GM23338 (cell line): ENCODE results near the gene MOB3C. TPM values are rescaled to one million over a fixed set of nuclear protein-coding genes. Genes with fewer than 3 reads are reported as not detected.

Experiments
- ATAC-seq: fragments of 200-7000 bp; cut with Tn5 transposase; 3 replicates; pipeline ENCODE4 v1.9.1; 2020
- DNase-seq: peaks from one replicate; pipeline ENCODE4 v3.0.0-alpha.2; 2015; ENCODE audit warnings: low spot score
- H2AFZ ChIP-seq: fragments of 200-600 bp; sonication (generic); 2 replicates; pipeline ENCODE4 v1.8.0; 2016; ENCODE audit warnings: antibody characterized with exemption, mild to moderate bottlenecking, moderate library complexity
- H3F3A ChIP-seq: fragments of 200-600 bp; sonication (generic); replicated peaks from 2 replicates; pipeline ENCODE4 v1.8.0; 2017; ENCODE audit warnings: antibody characterized with exemption, mixed run types, low read depth
- H3K27ac ChIP-seq: fragments of 200-600 bp; sonication (generic); 2 replicates; pipeline ENCODE4 v1.6.1; 2016; ENCODE audit warnings: low read depth
- H3K27me3 ChIP-seq: fragments of 200-600 bp; sonication (generic); 2 replicates; pipeline ENCODE4 v1.8.0; 2016; ENCODE audit warnings: mild to moderate bottlenecking, mixed run types, moderate library complexity; ENCODE audit not compliant: insufficient read depth
- H3K36me3 ChIP-seq: fragments of 200-600 bp; sonication (generic); 2 replicates; pipeline ENCODE4 v1.8.0; 2016; ENCODE audit warnings: mild to moderate bottlenecking; ENCODE audit not compliant: insufficient read depth
- H3K4me1 ChIP-seq: fragments of 200-600 bp; sonication (generic); 2 replicates; pipeline ENCODE4 v1.8.0; 2016; ENCODE audit warnings: mild to moderate bottlenecking, moderate library complexity; ENCODE audit not compliant: insufficient read depth
- H3K4me2 ChIP-seq: fragments of 200-600 bp; sonication (generic); 2 replicates; pipeline ENCODE4 v1.7.1; 2017; ENCODE audit warnings: mixed run types
- H3K4me3 ChIP-seq: fragments of 200-600 bp; sonication (generic); 2 replicates; pipeline ENCODE4 v1.6.1; 2016; ENCODE audit warnings: mixed run types
- H3K79me2 ChIP-seq: fragments of 200-600 bp; sonication (generic); replicated peaks from 2 replicates; pipeline ENCODE4 v1.8.0; 2017; ENCODE audit warnings: mild to moderate bottlenecking; ENCODE audit not compliant: insufficient read depth
- H3K9me2 ChIP-seq: fragments of 200-600 bp; sonication (generic); 2 replicates; pipeline ENCODE4 v1.8.0; 2017; ENCODE audit not compliant: insufficient read depth
- H4K20me1 ChIP-seq: fragments of 200-600 bp; sonication (generic); replicated peaks from 2 replicates; pipeline ENCODE4 v1.8.0; 2017; ENCODE audit warnings: mild to moderate bottlenecking; ENCODE audit not compliant: insufficient read depth
- H3K27ac Mint-ChIP-seq: 2 replicates; pipeline ENCODE4 v1.8.0; 2020; ENCODE audit warnings: inconsistent platforms, mild to moderate bottlenecking, moderate library complexity, mixed read lengths
- H3K27me3 Mint-ChIP-seq: 3 replicates; pipeline ENCODE4 v1.8.0; 2022; ENCODE audit warnings: low read depth, mild to moderate bottlenecking, moderate library complexity, mixed read lengths, inconsistent platforms; ENCODE audit not compliant: insufficient read depth, poor library complexity
- H3K36me3 Mint-ChIP-seq: 3 replicates; pipeline ENCODE4 v1.8.0; 2021; ENCODE audit warnings: low read depth, mild to moderate bottlenecking, inconsistent platforms, moderate library complexity, mixed read lengths
- H3K4me1 Mint-ChIP-seq: 3 replicates; pipeline ENCODE4 v1.8.0; 2020; ENCODE audit warnings: mild to moderate bottlenecking, inconsistent platforms, mixed read lengths
- H3K4me3 Mint-ChIP-seq: 3 replicates; pipeline ENCODE4 v1.8.0; 2021; ENCODE audit warnings: moderate library complexity, mild to moderate bottlenecking, inconsistent platforms, mixed read lengths
- H3K9me3 Mint-ChIP-seq: 3 replicates; pipeline ENCODE4 v1.8.0; 2020; ENCODE audit warnings: moderate library complexity, mild to moderate bottlenecking, inconsistent platforms, mixed read lengths
- CREB1 ChIP-seq: fragments of 250-450 bp; sonication (Bioruptor Pico); IDR thresholded peaks from 2 replicates; pipeline ENCODE4 v1.5.0; 2020; ENCODE audit warnings: low read depth, mild to moderate bottlenecking, moderate library complexity
- CTCF ChIP-seq, 2 experiments: fragments of 200-600 bp in 1 of 2; sonication (generic) in 1 of 2; conservative IDR thresholded peaks; 2 replicates each; pipeline versions ENCODE4 v1.5.1 to v1.6.1; 2016 to 2017; ENCODE audit warnings: antibody characterized with exemption in 2 of 2, low read depth in 2 of 2, mild to moderate bottlenecking in 2 of 2, moderate library complexity in 1 of 2
- ETS1 ChIP-seq: IDR thresholded peaks from 2 replicates; pipeline ENCODE4 v1.6.1; 2016; ENCODE audit warnings: antibody characterized with exemption
- EZH2 ChIP-seq: fragments of 200-600 bp; sonication (generic); IDR thresholded peaks from one replicate; pipeline ENCODE4 v1.8.0; 2017; ENCODE audit warnings: antibody characterized with exemption, mild to moderate bottlenecking, low read depth; ENCODE audit not compliant: unreplicated experiment
- EZH2phosphoT487 ChIP-seq: fragments of 200-600 bp; sonication (generic); IDR thresholded peaks from one replicate; pipeline ENCODE4 v1.8.1; 2018; ENCODE audit warnings: antibody characterized with exemption; ENCODE audit not compliant: unreplicated experiment
- JUNB ChIP-seq: IDR thresholded peaks from one replicate; pipeline ENCODE4 v1.6.1; 2016; ENCODE audit warnings: antibody characterized with exemption; ENCODE audit not compliant: unreplicated experiment
- NANOG ChIP-seq: IDR thresholded peaks from 2 replicates; pipeline ENCODE4 v1.6.1; 2016; ENCODE audit warnings: antibody characterized with exemption, borderline replicate concordance
- POLR2AphosphoS5 ChIP-seq: IDR thresholded peaks from 2 replicates; pipeline ENCODE4 v1.6.1; 2016; ENCODE audit warnings: antibody characterized with exemption, low read depth
- REST ChIP-seq: IDR thresholded peaks from one replicate; pipeline ENCODE4 v1.6.1; 2018; ENCODE audit warnings: antibody characterized with exemption; ENCODE audit not compliant: unreplicated experiment
- STAT1 ChIP-seq: IDR thresholded peaks from one replicate; pipeline ENCODE4 v1.6.1; 2016; ENCODE audit warnings: antibody characterized with exemption; ENCODE audit not compliant: unreplicated experiment
- ZNF331 ChIP-seq: fragments of 250-450 bp; sonication (Bioruptor Pico); IDR thresholded peaks from 2 replicates; pipeline ENCODE4 v1.5.0; 2020; ENCODE audit warnings: low read depth, mild to moderate bottlenecking, moderate library complexity
- polyA plus RNA-seq: library from polyadenylated mRNA; unstranded; fragments of >200 nt; fragmentation: Nextera tagmentation; extraction: Ambion mirVana; gene quantifications from 2 replicates; pipeline ENCODE4 v1.2.1, GENCODE V29; 2016
- total RNA-seq: library from RNA; depleted of rRNA; stranded (reverse); fragments of >200 nt; shearing (Covaris generic); gene quantifications from 2 replicates; pipeline ENCODE4 v1.2.3, GENCODE V29; 2014

The MOB3C gene
- total and polyA plus RNA-seq, 2 experiments from 2014 or later = 1.1 to 6.2 TPM

DNA sequence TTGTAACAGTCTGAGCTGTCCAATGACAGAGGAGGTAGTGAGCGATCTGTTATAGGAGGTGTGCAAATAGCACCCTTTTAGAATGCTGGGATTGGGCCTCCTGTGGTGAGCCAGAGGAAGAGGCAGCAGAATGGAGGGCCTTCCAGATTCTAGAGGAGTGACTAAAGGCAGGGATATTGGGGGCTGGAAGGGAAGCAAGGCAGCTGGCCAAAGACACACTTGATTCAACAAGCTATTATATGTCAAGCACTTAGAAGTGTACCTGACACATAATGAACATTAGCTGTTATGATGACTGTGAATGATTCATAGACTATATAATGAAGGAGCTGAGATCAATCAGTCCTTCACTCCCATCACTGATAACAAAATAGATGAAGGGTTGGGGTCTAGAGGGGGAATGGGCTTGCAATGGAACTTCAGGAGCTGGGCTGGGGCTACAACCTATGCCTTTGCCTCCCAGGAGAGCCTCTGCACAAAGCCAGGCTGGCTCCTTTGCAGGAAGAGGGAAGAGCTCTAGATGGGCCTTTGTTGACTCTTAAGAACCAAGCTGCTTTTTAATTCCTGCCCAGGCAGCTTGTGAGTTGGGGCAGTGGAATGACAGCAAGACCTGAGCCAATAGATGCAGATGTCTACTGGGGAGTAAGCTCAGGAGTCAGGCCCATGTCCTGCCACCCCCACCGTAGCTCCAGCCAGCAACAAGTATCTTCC, 10.2 kb downstream of the MOB3C start (continued):
- TF ChIP-seq ETS1 (no peak), STAT1 (no peak), REST (no peak), EZH2phosphoT487 (no peak), JUNB (no peak)

DNA sequence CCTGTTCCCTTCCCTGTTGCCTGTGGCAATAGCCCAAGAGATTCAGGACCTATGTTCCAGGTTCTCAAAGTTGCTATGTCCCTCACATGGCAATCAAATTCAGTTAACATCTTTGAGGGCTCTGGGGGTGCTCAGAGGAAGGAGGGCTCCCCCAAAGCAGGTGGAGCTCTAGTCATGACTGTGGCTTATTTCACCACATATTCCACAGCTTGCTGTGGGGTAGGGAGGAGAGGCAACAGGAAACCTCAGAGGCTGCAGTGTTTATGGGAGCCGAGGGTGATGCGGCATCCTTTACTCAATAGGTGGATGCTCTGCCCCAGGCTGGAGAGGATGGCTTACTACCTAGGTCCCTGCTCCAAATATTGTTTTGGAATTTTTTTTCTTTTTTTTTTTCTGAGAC, 11.4 kb downstream of the MOB3C start:
- H3K36me3 ChIP-seq = no peaks in the 10 kb centered on the region
- H3K4me3 ChIP-seq = peak overlapping the region; percentile 51; the same call in 1 of the 2 replicates
- H3K4me3 Mint-ChIP-seq = peak overlapping the region; percentile 90
- TF ChIP-seq REST (no peak), CTCF (conservative IDR thresholded peaks at IDR 0.05; ENCODE audit: low read depth in 2 of 2) (no peak), NANOG (no peak), ZNF331 (no peak), ETS1 (no peak), CREB1 (CRISPR knock-in tag) (no peak), EZH2 (no peak), POLR2AphosphoS5 (no peak), EZH2phosphoT487 (no peak)

More for the DNA sequence above, 11.4 kb downstream of the MOB3C start:
- no peaks in the 10 kb centered on the region for H3K9me3 Mint-ChIP-seq
- Histone ChIP-seq H3K9me2 (no peaks in the 10 kb centered on the region), H3K79me2 (no peaks in the 10 kb centered on the region), H3K27ac (no peak overlapping the region), H4K20me1 (no peaks in the 10 kb centered on the region), H2AFZ (no peak overlapping the region; the same call in 1 of the 2 replicates), H3K4me2 (peak overlapping the region; percentile 71), H3K4me1 (peaks cover 12% of the 10 kb centered on the region), H3K27me3 (no peaks in the 10 kb centered on the region), H3F3A (no peaks in the 10 kb centered on the region)
- no peak for DNase-seq
- H3K27me3 Mint-ChIP-seq = peaks cover 19% of the 10 kb centered on the region
- H3K36me3 Mint-ChIP-seq = peaks cover 17% of the 10 kb centered on the region
- ATAC-seq = no peak
- H3K4me1 Mint-ChIP-seq = peaks cover 22% of the 10 kb centered on the region
- peak overlapping the region; percentile 43; the same call in 1 of the 2 replicates for H3K27ac Mint-ChIP-seq
